ENCODE results near the gene NIP7. TPM values are rescaled to one million over a fixed set of nuclear protein-coding genes. Genes with fewer than 3 reads are reported as not detected.

The NIP7 gene
- total RNA-seq, 1 experiment from 2014 or later, result 72.8 TPM

- Mint-ChIP-seq H3K36me3 (ENCODE audit: insufficient read depth in 1 of 3, low read depth in 3 of 3) (peaks cover 45 to 92% (median 85%) of the 10 kb centered on the region in 3 experiments), H3K4me1 (peaks cover 3 to 9% of the 10 kb centered on the region in 2 experiments; a peak in 2 of 4 replicates), H3K27me3 (ENCODE audit: low read depth) (no peaks in the 10 kb centered on the region), H3K9me3 (no peaks in the 10 kb centered on the region), H3K4me3 (no peak overlapping the region), H3K27ac (0 out of 7 replicates have a peak overlapping the region, but pooled peaks of 1 of the 3 experiments have one; percentile 28)
- H2BK120ac ChIP-seq (ENCODE audit: low read depth, low read length, poor library complexity, severe bottlenecking), result no peak overlapping the region
- no peak overlapping the region for H3K56ac ChIP-seq (ENCODE audit: insufficient read length, low read depth, low read length)
- H3K9ac ChIP-seq (ENCODE audit: extremely low read depth, insufficient read length, low read length), result no peak overlapping the region
- H2BK5ac ChIP-seq (ENCODE audit: insufficient read length, low read length), result no peak overlapping the region
- no peaks in the 10 kb centered on the region for H3K79me1 ChIP-seq (ENCODE audit: insufficient read depth, low read depth, low read length, poor library complexity, severe bottlenecking)
- no peaks in the 10 kb centered on the region for H3K23me2 ChIP-seq (ENCODE audit: insufficient read length, low read depth, low read length, poor library complexity, severe bottlenecking)
- H3K4me1 ChIP-seq (ENCODE audit: insufficient read depth, low read length), result no peaks in the 10 kb centered on the region
- H4K8ac ChIP-seq (replicated peaks; ENCODE audit: insufficient read length, low read depth, low read length), result no peak overlapping the region
- H3K14ac ChIP-seq (ENCODE audit: insufficient read depth, low read length), result no peak overlapping the region
- no peak overlapping the region for H2BK20ac ChIP-seq (ENCODE audit: low read depth, low read length, poor library complexity, severe bottlenecking)
- no peak overlapping the region for H4K5ac ChIP-seq (ENCODE audit: insufficient read length, low read depth, low read length)
- no peak overlapping the region for H3K4ac ChIP-seq (ENCODE audit: low read depth, low read length)
- no peak overlapping the region for H2BK12ac ChIP-seq (ENCODE audit: insufficient read length, low read depth, low read length)
- no peak overlapping the region for H3K27ac ChIP-seq (ENCODE audit: insufficient read length, low read depth, low read length)
- WGBS (ENCODE audit: extremely low coverage, insufficient read length, low lambda C conversion rate), result no CpG with 5 or more reads among the region's 7 CpGs
- DNase-seq, result no peak
- H3K79me2 ChIP-seq (ENCODE audit: insufficient read depth, low read length), result peaks cover 2% of the 10 kb centered on the region; the same call in 1 of the 2 replicates
- no peak overlapping the region for H2BK15ac ChIP-seq (ENCODE audit: low read depth, low read length)
- H4K91ac ChIP-seq (ENCODE audit: insufficient read length, low read depth, low read length), result no peak overlapping the region
- H3K18ac ChIP-seq (ENCODE audit: insufficient read length, low read depth, low read length), result no peak overlapping the region
- no peak overlapping the region for H3K4me2 ChIP-seq (ENCODE audit: insufficient read depth, insufficient read length, low read length)
- H3K27me3 ChIP-seq (ENCODE audit: insufficient read depth, low read length), result no peaks in the 10 kb centered on the region
- no peaks in the 10 kb centered on the region for H3K9me3 ChIP-seq (ENCODE audit: control insufficient read depth, low read depth, low read length)
- no peak overlapping the region for H3K23ac ChIP-seq (ENCODE audit: insufficient read length, low read depth, low read length)
- H3T11ph ChIP-seq (ENCODE audit: low read length), result no peak overlapping the region
- H4K20me1 ChIP-seq (ENCODE audit: control insufficient read depth, insufficient read depth, insufficient read length), result no peaks in the 10 kb centered on the region
- no peak overlapping the region for H2AK5ac ChIP-seq (ENCODE audit: insufficient read length, low read length)
- no peak overlapping the region for H2AFZ ChIP-seq (ENCODE audit: low read length)
- no peak for TF ChIP-seq CTCF (conservative IDR thresholded peaks at IDR 0.05)
Measured at GRCh38 chr16:69322343-69322742, 17.2 kb upstream of the NIP7 start.

All from H9 (cell line).